ENCODE data around the gene MRPL55.

MRPL55 gene

GRCh38 chr1:228140724-228141225, 31.7 kb upstream of the MRPL55 start:
- H2BK15ac ChIP-seq (ENCODE audit: low read length) = peak overlapping the region; percentile 64
- peak overlapping the region; percentile 98 for H3K9ac ChIP-seq (ENCODE audit: low read depth, low read length, poor library complexity)
- peak overlapping the region; percentile 95 for H3K18ac ChIP-seq (ENCODE audit: low read length)
- H3K27ac ChIP-seq (replicated peaks; ENCODE audit: low read length) = no peak overlapping the region
- H3K27me3 ChIP-seq (ENCODE audit: control insufficient read depth in 3 of 3, insufficient read depth in 3 of 3, low read depth in 1 of 3, low read length in 3 of 3) = peaks cover 0 to 15% (median 11%) of the 10 kb centered on the region in 3 experiments
- peak overlapping the region; percentile 69 for H4K91ac ChIP-seq (ENCODE audit: low read depth, low read length, poor library complexity)
- peak overlapping the region; percentile 99 for H2AFZ ChIP-seq (ENCODE audit: low read length)
- H3K4me1 ChIP-seq (ENCODE audit: control insufficient read depth in 2 of 2, insufficient read depth in 1 of 2, low read depth in 1 of 2, low read length in 2 of 2) = peaks cover 6 to 10% of the 10 kb centered on the region in 2 donors
- H2BK5ac ChIP-seq (ENCODE audit: low read length) = peak overlapping the region; percentile 62
- peak overlapping the region; percentile 96 to 100 for H3K4me3 ChIP-seq (ENCODE audit: low read length in 2 of 2)
- no peak for DNase-seq (ENCODE audit: low spot score)
- no CpG with 5 or more reads among the region's 25 CpGs for WGBS, 2 donors (ENCODE audit: extremely low coverage in 2 of 2, insufficient read length in 2 of 2, insufficient replicate concordance in 1 of 2)
- no peak overlapping the region for H3K14ac ChIP-seq (ENCODE audit: low read length)
- H3K9me3 ChIP-seq (replicated peaks in 1 of 2; ENCODE audit: control insufficient read depth in 2 of 2, insufficient read depth in 1 of 2, low read depth in 1 of 2, low read length in 2 of 2) = no peaks in the 10 kb centered on the region
- no peak overlapping the region for H4K8ac ChIP-seq (ENCODE audit: low read depth, low read length)
- peak overlapping the region; percentile 97 for H3K4me2 ChIP-seq (ENCODE audit: insufficient read depth, low read length, poor library complexity, severe bottlenecking)
- H3K79me1 ChIP-seq (ENCODE audit: low read depth, low read length) = peaks cover 30% of the 10 kb centered on the region
- H3K4ac ChIP-seq (ENCODE audit: low read length) = no peak overlapping the region
- peak overlapping the region; percentile 83 for H2AK5ac ChIP-seq (ENCODE audit: low read depth, low read length)
- no peak overlapping the region for H2BK12ac ChIP-seq (ENCODE audit: low read length)
- H3K23ac ChIP-seq (ENCODE audit: low read depth, low read length, poor library complexity) = peak overlapping the region; percentile 95
- H2BK120ac ChIP-seq (ENCODE audit: low read depth, low read length) = no peak overlapping the region
- H3K36me3 ChIP-seq (replicated peaks in 1 of 2; ENCODE audit: control insufficient read depth in 2 of 2, insufficient read depth in 2 of 2, low read length in 2 of 2) = peaks cover 0 to 22% of the 10 kb centered on the region in 2 donors

- peak within 1 kb of the TSS; percentile 83 for H2AK5ac ChIP-seq (ENCODE audit: low read depth, low read length)
- peak within 1 kb of the TSS; percentile 97 for H3K4me2 ChIP-seq (ENCODE audit: insufficient read depth, low read length, poor library complexity, severe bottlenecking)
- peak within 1 kb of the TSS; percentile 62 for H2BK5ac ChIP-seq (ENCODE audit: low read length)
- peak within 1 kb of the TSS; percentile 96 to 100 for H3K4me3 ChIP-seq (ENCODE audit: low read length in 2 of 2)
- DNase-seq (ENCODE audit: low spot score) = peak; percentile 99
- WGBS, 2 donors (ENCODE audit: extremely low coverage in 2 of 2, insufficient read length in 2 of 2, insufficient replicate concordance in 1 of 2) = no CpG with 5 or more reads among the region's 95 CpGs
- H3K4me1 ChIP-seq (ENCODE audit: control insufficient read depth in 2 of 2, insufficient read depth in 1 of 2, low read depth in 1 of 2, low read length in 2 of 2) = peaks cover 6 to 10% of the 10 kb centered on the region in 2 donors
- no peaks in the 10 kb centered on the region for H3K9me3 ChIP-seq (replicated peaks in 1 of 2; ENCODE audit: control insufficient read depth in 2 of 2, insufficient read depth in 1 of 2, low read depth in 1 of 2, low read length in 2 of 2)
- H3K9ac ChIP-seq (ENCODE audit: low read depth, low read length, poor library complexity) = peak within 1 kb of the TSS; percentile 98
- no peak within 1 kb of the TSS for H3K4ac ChIP-seq (ENCODE audit: low read length)
- H4K91ac ChIP-seq (ENCODE audit: low read depth, low read length, poor library complexity) = peak within 1 kb of the TSS; percentile 69
- peaks cover 0 to 22% (median 12%) of the 10 kb centered on the region in 3 experiments for H3K27me3 ChIP-seq (ENCODE audit: control insufficient read depth in 3 of 3, insufficient read depth in 3 of 3, low read depth in 1 of 3, low read length in 3 of 3)
- H2BK12ac ChIP-seq (ENCODE audit: low read length) = peak within 1 kb of the TSS; percentile 51
- H3K18ac ChIP-seq (ENCODE audit: low read length) = peak within 1 kb of the TSS; percentile 95
- peaks cover 0 to 16% of the 10 kb centered on the region in 2 donors for H3K36me3 ChIP-seq (replicated peaks in 1 of 2; ENCODE audit: control insufficient read depth in 2 of 2, insufficient read depth in 2 of 2, low read length in 2 of 2)
- peak within 1 kb of the TSS; percentile 97 for H3K14ac ChIP-seq (ENCODE audit: low read length)
- no peak within 1 kb of the TSS for H2BK120ac ChIP-seq (ENCODE audit: low read depth, low read length)
- peak within 1 kb of the TSS; percentile 64 for H2BK15ac ChIP-seq (ENCODE audit: low read length)
- peak within 1 kb of the TSS; percentile 95 for H3K23ac ChIP-seq (ENCODE audit: low read depth, low read length, poor library complexity)
- H2AFZ ChIP-seq (ENCODE audit: low read length) = peak within 1 kb of the TSS; percentile 99
- H3K79me1 ChIP-seq (ENCODE audit: low read depth, low read length) = peaks cover 25% of the 10 kb centered on the region
- H4K8ac ChIP-seq (ENCODE audit: low read depth, low read length) = no peak within 1 kb of the TSS
- H3K27ac ChIP-seq (replicated peaks; ENCODE audit: low read length) = peak within 1 kb of the TSS; percentile 77
Observed at GRCh38 chr1:228139931-228140723, 31.0 kb upstream of the MRPL55 start, which contains the start of gene GUK1. Gene GUK1 (plus strand): TSS chr1:228140279. CDS start chr1:228140303, 24 bp downstream.

- Histone ChIP-seq H2BK120ac (ENCODE audit: low read depth, low read length) (no peak overlapping the region), H3K23ac (ENCODE audit: low read depth, low read length, poor library complexity) (peak overlapping the region; percentile 95), H3K9ac (ENCODE audit: low read depth, low read length, poor library complexity) (peak overlapping the region; percentile 66), H3K4ac (ENCODE audit: low read length) (no peak overlapping the region), H3K4me2 (ENCODE audit: insufficient read depth, low read length, poor library complexity, severe bottlenecking) (peak overlapping the region; percentile 75), H3K27ac (replicated peaks; ENCODE audit: low read length) (peak overlapping the region; percentile 77), H2BK12ac (ENCODE audit: low read length) (no peak overlapping the region), H3K36me3 (replicated peaks in 1 of 2; ENCODE audit: control insufficient read depth in 2 of 2, insufficient read depth in 2 of 2, low read length in 2 of 2) (peaks cover 0 to 16% of the 10 kb centered on the region in 2 donors), H2AK5ac (ENCODE audit: low read depth, low read length) (peak overlapping the region; percentile 54), H4K8ac (ENCODE audit: low read depth, low read length) (no peak overlapping the region), H4K91ac (ENCODE audit: low read depth, low read length, poor library complexity) (no peak overlapping the region), H3K9me3 (replicated peaks in 1 of 2; ENCODE audit: control insufficient read depth in 2 of 2, insufficient read depth in 1 of 2, low read depth in 1 of 2, low read length in 2 of 2) (no peaks in the 10 kb centered on the region), H3K14ac (ENCODE audit: low read length) (no peak overlapping the region), H3K4me3 (ENCODE audit: low read length in 2 of 2) (peak overlapping the region; percentile 77 to 96), H3K79me1 (ENCODE audit: low read depth, low read length) (peaks cover 21% of the 10 kb centered on the region), H2AFZ (ENCODE audit: low read length) (peak overlapping the region; percentile 99), H2BK15ac (ENCODE audit: low read length) (no peak overlapping the region), H3K18ac (ENCODE audit: low read length) (peak overlapping the region; percentile 81), H3K4me1 (ENCODE audit: control insufficient read depth in 2 of 2, insufficient read depth in 1 of 2, low read depth in 1 of 2, low read length in 2 of 2) (peaks cover 6 to 10% of the 10 kb centered on the region in 2 donors), H2BK5ac (ENCODE audit: low read length) (no peak overlapping the region), H3K27me3 (ENCODE audit: control insufficient read depth in 3 of 3, insufficient read depth in 3 of 3, low read depth in 1 of 3, low read length in 3 of 3) (peaks cover 0 to 28% (median 17%) of the 10 kb centered on the region in 3 experiments)
- no peak for DNase-seq (ENCODE audit: low spot score)
- no CpG with 5 or more reads among the region's 30 CpGs for WGBS, 2 donors (ENCODE audit: extremely low coverage in 2 of 2, insufficient read length in 2 of 2, insufficient replicate concordance in 1 of 2)
Observed at GRCh38 chr1:228139406-228139930, 30.4 kb upstream of the MRPL55 start.

GRCh38 chr1:228136901-228137300, 27.8 kb upstream of the MRPL55 start:
- Histone ChIP-seq H3K27me3 (ENCODE audit: control insufficient read depth in 3 of 3, insufficient read depth in 3 of 3, low read depth in 1 of 3, low read length in 3 of 3) (peaks cover 0 to 46% (median 21%) of the 10 kb centered on the region in 3 experiments), H2BK120ac (ENCODE audit: low read depth, low read length) (no peak overlapping the region), H2BK12ac (ENCODE audit: low read length) (no peak overlapping the region), H3K4me2 (ENCODE audit: insufficient read depth, low read length, poor library complexity, severe bottlenecking) (no peak overlapping the region), H3K23ac (ENCODE audit: low read depth, low read length, poor library complexity) (no peak overlapping the region), H3K4ac (ENCODE audit: low read length) (no peak overlapping the region), H3K27ac (replicated peaks; ENCODE audit: low read length) (no peak overlapping the region), H4K8ac (ENCODE audit: low read depth, low read length) (no peak overlapping the region), H3K4me1 (ENCODE audit: control insufficient read depth in 2 of 2, insufficient read depth in 1 of 2, low read depth in 1 of 2, low read length in 2 of 2) (peaks cover 6 to 7% of the 10 kb centered on the region in 2 donors), H3K79me1 (ENCODE audit: low read depth, low read length) (peaks cover 12% of the 10 kb centered on the region), H3K4me3 (ENCODE audit: low read length in 2 of 2) (no peak overlapping the region), H3K14ac (ENCODE audit: low read length) (no peak overlapping the region), H2BK15ac (ENCODE audit: low read length) (no peak overlapping the region), H3K9ac (ENCODE audit: low read depth, low read length, poor library complexity) (no peak overlapping the region), H3K18ac (ENCODE audit: low read length) (no peak overlapping the region), H2AFZ (ENCODE audit: low read length) (no peak overlapping the region), H2BK5ac (ENCODE audit: low read length) (no peak overlapping the region), H4K91ac (ENCODE audit: low read depth, low read length, poor library complexity) (no peak overlapping the region), H3K9me3 (replicated peaks in 1 of 2; ENCODE audit: control insufficient read depth in 2 of 2, insufficient read depth in 1 of 2, low read depth in 1 of 2, low read length in 2 of 2) (no peaks in the 10 kb centered on the region), H2AK5ac (ENCODE audit: low read depth, low read length) (no peak overlapping the region), H3K36me3 (replicated peaks in 1 of 2; ENCODE audit: control insufficient read depth in 2 of 2, insufficient read depth in 2 of 2, low read length in 2 of 2) (peaks cover 0 to 6% of the 10 kb centered on the region in 2 donors)
- no peak for DNase-seq (ENCODE audit: low spot score)
- WGBS, 2 donors (ENCODE audit: extremely low coverage in 2 of 2, insufficient read length in 2 of 2, insufficient replicate concordance in 1 of 2) = no CpG with 5 or more reads among the region's 1 CpG
